WI38 (cell line): Measurements from ENCODE around the gene ASPG.

Experiments used
- H3K4me3 ChIP-seq: 2 replicates; pipeline ENCODE4 v1.5.1; 2011; ENCODE audit warnings: low read depth, mild to moderate bottlenecking, control low read depth, low read length
- CTCF ChIP-seq: IDR thresholded peaks from 2 replicates; pipeline ENCODE4 v1.5.1; 2012; ENCODE audit warnings: low read depth, mild to moderate bottlenecking, control low read depth, low read length

Gene ASPG

GRCh38 chr14:104103446-104104075, 18.1 kb downstream of the ASPG start:
- H3K4me3 ChIP-seq: no peak overlapping the region
- TF ChIP-seq CTCF: no peak

DNA sequence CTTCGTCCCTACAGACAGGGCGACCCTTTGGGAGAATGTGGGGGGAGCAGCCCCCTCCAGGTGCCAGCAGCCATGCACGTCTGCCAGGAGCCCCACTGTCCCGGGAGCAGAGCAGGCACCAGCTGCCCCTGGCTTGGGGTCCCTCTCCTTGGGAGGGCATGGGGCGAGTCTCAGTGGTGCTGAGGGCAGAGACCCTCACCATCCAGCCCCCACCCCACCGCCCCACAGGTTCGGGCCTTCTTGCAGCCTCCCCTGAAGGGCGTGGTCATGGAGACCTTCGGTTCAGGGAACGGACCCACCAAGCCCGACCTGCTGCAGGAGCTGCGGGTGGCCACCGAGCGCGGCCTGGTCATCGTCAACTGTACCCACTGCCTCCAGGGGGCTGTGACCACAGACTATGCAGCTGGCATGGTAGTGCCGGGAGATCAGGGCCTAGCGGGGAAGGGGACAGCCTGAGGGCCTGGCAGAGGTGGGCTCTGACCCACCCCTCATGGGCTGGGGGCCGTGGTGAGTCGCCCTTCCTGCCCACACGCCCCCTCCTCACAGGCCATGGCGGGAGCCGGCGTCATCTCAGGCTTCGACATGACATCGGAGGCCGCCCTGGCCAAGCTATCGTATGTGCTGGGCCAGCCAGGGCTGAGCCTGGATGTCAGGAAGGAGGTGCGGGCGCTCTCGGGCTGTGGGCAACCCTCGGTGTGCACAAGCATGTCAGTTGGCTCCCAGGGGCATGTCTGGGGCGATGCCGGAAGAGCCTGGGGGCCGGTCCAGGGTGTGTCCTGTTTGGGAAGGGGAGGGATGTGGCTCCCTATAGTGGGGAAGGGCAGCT, 18.8 kb downstream of the ASPG start:
- no peak for TF ChIP-seq CTCF
- no peak overlapping the region for H3K4me3 ChIP-seq

GRCh38 chr14:104105071-104105821, 19.7 kb downstream of the ASPG start:
- no peak overlapping the region for H3K4me3 ChIP-seq
- TF ChIP-seq CTCF: no peak

- TF ChIP-seq CTCF: no peak
- H3K4me3 ChIP-seq: no peak overlapping the region
Measured at GRCh38 chr14:104105822-104106470, 20.4 kb downstream of the ASPG start.

DNA sequence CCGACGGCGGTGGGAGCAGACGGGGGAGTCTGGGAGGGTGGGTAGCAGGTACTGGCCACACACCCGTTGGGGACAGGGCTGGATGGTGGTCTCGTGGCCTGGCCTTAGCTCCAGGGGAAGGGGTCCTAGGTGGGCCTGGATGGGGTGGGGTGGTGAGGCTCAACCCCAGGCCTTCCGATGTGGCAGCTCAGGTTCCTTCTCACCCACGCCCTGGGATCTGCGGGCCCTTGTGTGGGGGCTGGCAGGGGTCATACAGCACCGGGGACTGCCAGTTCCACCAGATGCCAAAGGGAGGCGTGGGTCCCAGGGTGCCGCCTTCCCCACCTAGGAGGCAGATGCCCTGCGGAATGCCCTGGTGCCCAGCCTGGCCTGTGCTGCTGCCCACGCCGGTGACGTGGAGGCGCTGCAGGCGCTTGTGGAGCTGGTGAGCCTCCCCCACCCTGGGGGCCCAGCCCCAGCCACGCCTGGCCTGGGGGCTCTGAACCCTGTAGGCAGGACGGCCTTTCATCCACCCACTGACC, 21.0 kb downstream of the ASPG start:
- TF ChIP-seq CTCF: no peak
- H3K4me3 ChIP-seq: no peak overlapping the region

GRCh38 chr14:104107101-104107581, 21.6 kb downstream of the ASPG start:
- no peak overlapping the region for H3K4me3 ChIP-seq
- no peak for TF ChIP-seq CTCF
